SH-SY5Y (cell line): ENCODE measurements around the gene SV2C.

ENCODE experiments used
- GATA2 ChIP-seq: IDR thresholded peaks from 2 replicates; pipeline ENCODE4 v1.6.1; 2011; ENCODE audit warnings: mild to moderate bottlenecking, low read depth, low read length
- GATA3 ChIP-seq: IDR thresholded peaks from 2 replicates; pipeline ENCODE4 v1.6.1; 2011; ENCODE audit warnings: low read depth, mild to moderate bottlenecking, low read length, moderate library complexity

DNA sequence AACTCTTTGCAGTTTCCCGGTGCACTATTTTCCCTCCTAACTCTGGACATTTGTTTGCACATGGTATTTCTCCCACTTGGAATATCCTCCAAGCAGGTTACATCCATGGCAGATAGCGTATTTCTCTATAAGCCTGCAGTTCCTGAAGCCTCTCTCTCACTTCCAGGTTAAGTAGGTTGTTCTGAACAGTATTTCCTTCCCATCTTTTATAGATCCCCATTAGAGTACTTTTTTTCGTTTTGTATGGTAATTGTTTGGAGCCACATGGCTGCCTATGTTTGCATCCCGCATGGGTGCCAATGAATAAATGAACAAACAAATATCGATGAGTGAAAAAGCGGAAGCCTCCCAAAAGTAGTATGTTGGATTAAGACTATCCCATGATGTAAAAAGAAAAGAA lies 206.5 kb downstream of the SV2C start:
- TF ChIP-seq GATA2 (no peak), GATA3 (no peak)
